ENCODE measurements around the gene C22orf15. TPM values are rescaled to one million over a fixed set of nuclear protein-coding genes. Genes with fewer than 3 reads are reported as not detected.

Gene C22orf15
- total RNA-seq, 1 experiment from 2014 or later = not detected

- H3K27me3 ChIP-seq (ENCODE audit: insufficient read depth, low read depth) = no peaks in the 10 kb centered on the region
- peaks cover 9% of the 10 kb centered on the region; the same call in 1 of the 2 replicates for H3F3A ChIP-seq (ENCODE audit: insufficient read depth, low read depth)
- peak; percentile 49 to 68 for DNase-seq
- H3K4me1 ChIP-seq (replicated peaks; ENCODE audit: insufficient read depth) = 0 out of 2 replicates have a peak, but pooled peaks cover 8% of the 10 kb centered on the region
- intact Hi-C loops (cut with micrococcal nuclease; ENCODE audit: unreplicated experiment) = no loop called here
- peak overlapping the region; percentile 92 for H3K4me3 ChIP-seq
- no peaks in the 10 kb centered on the region for H3K36me3 ChIP-seq (ENCODE audit: low read depth)
- ChIA-PET CTCF (interaction anchor here (0.6 kb wide), 1 partner anchor 440 kb away, joined by 3 read pairs; no protein-coding TSS in a partner anchor), POLR2A (ENCODE audit: unreplicated experiment) (no interaction called here)
- TF ChIP-seq EZH2 (IDR thresholded peaks at IDR 0.05; ENCODE audit: low read depth) = no peak
- TF ChIP-seq CTCF (conservative IDR thresholded peaks at IDR 0.05) = no peak
- H3K9me2 ChIP-seq (ENCODE audit: insufficient read depth) = no peaks in the 10 kb centered on the region
- H3K9me3 ChIP-seq (ENCODE audit: insufficient read depth, low read depth) = no peaks in the 10 kb centered on the region
- peak overlapping the region; percentile 91 for H3K4me2 ChIP-seq
- no peak overlapping the region for H3K27ac ChIP-seq
- peak overlapping the region; percentile 95 for H2AFZ ChIP-seq
- BruUV-seq (replicated peaks) = no TSS peak
- H4K20me1 ChIP-seq (ENCODE audit: insufficient read depth) = no peaks in the 10 kb centered on the region
- peaks cover 10% of the 10 kb centered on the region for H3K79me2 ChIP-seq (ENCODE audit: low read depth)
Measured at GRCh38 chr22:23716811-23717801, 45.7 kb upstream of the C22orf15 start.

- no peaks in the 10 kb centered on the region for H4K20me1 ChIP-seq (ENCODE audit: insufficient read depth)
- intact Hi-C loops (cut with micrococcal nuclease; ENCODE audit: unreplicated experiment) = no loop called here
- H3K4me2 ChIP-seq = no peak overlapping the region
- H3F3A ChIP-seq (ENCODE audit: insufficient read depth, low read depth) = peaks cover 16% of the 10 kb centered on the region
- H3K9me3 ChIP-seq (ENCODE audit: insufficient read depth, low read depth) = no peaks in the 10 kb centered on the region
- TF ChIP-seq CTCF (conservative IDR thresholded peaks at IDR 0.05) (no peak), EZH2 (IDR thresholded peaks at IDR 0.05; ENCODE audit: low read depth) (no peak)
- no peak overlapping the region for H3K27ac ChIP-seq
- H2AFZ ChIP-seq = no peak overlapping the region
- peak; percentile 31 to 43 for DNase-seq
- BruUV-seq (replicated peaks) = no TSS peak
- H3K27me3 ChIP-seq (ENCODE audit: insufficient read depth, low read depth) = no peaks in the 10 kb centered on the region
- ChIA-PET CTCF (interaction anchor here (0.7 kb wide), 1 partner anchor 513 kb away, joined by 3 read pairs; no protein-coding TSS in a partner anchor), POLR2A (ENCODE audit: unreplicated experiment) (no interaction called here)
- H3K9me2 ChIP-seq (ENCODE audit: insufficient read depth) = no peaks in the 10 kb centered on the region
- no peaks in the 10 kb centered on the region for H3K36me3 ChIP-seq (ENCODE audit: low read depth)
- peaks cover 15% of the 10 kb centered on the region for H3K4me1 ChIP-seq (replicated peaks; ENCODE audit: insufficient read depth)
- H3K4me3 ChIP-seq = no peak overlapping the region
- H3K79me2 ChIP-seq (ENCODE audit: low read depth) = peaks cover 10% of the 10 kb centered on the region
Measured at GRCh38 chr22:23718371-23719165, 44.2 kb upstream of the C22orf15 start.

- H3K79me2 ChIP-seq (ENCODE audit: low read depth) = peaks cover 10% of the 10 kb centered on the region
- no peaks in the 10 kb centered on the region for H3K9me3 ChIP-seq (ENCODE audit: insufficient read depth, low read depth)
- no peak overlapping the region for H3K4me2 ChIP-seq
- H3K27me3 ChIP-seq (ENCODE audit: insufficient read depth, low read depth) = no peaks in the 10 kb centered on the region
- intact Hi-C loops (cut with micrococcal nuclease; ENCODE audit: unreplicated experiment) = no loop called here
- H3F3A ChIP-seq (ENCODE audit: insufficient read depth, low read depth) = peaks cover 16% of the 10 kb centered on the region
- no peak for DNase-seq
- no peak overlapping the region for H3K27ac ChIP-seq
- ChIA-PET POLR2A (ENCODE audit: unreplicated experiment) (no interaction called here), CTCF (no interaction called here)
- no peak overlapping the region for H2AFZ ChIP-seq
- no peaks in the 10 kb centered on the region for H3K9me2 ChIP-seq (ENCODE audit: insufficient read depth)
- no TSS peak for BruUV-seq (replicated peaks)
- no peaks in the 10 kb centered on the region for H3K36me3 ChIP-seq (ENCODE audit: low read depth)
- no peak for TF ChIP-seq EZH2 (IDR thresholded peaks at IDR 0.05; ENCODE audit: low read depth)
- no peak for TF ChIP-seq CTCF (conservative IDR thresholded peaks at IDR 0.05)
- H3K4me3 ChIP-seq = no peak overlapping the region
- peaks cover 23% of the 10 kb centered on the region for H3K4me1 ChIP-seq (replicated peaks; ENCODE audit: insufficient read depth)
- H4K20me1 ChIP-seq (ENCODE audit: insufficient read depth) = no peaks in the 10 kb centered on the region
Measured at GRCh38 chr22:23720855-23721254, 41.9 kb upstream of the C22orf15 start.
